Endodermal cell (in vitro differentiated cells): ENCODE data around the gene KIF6. TPM values are rescaled to one million over a fixed set of nuclear protein-coding genes. Genes with fewer than 3 reads are reported as not detected.
A peak's percentile ranks its signal among the peaks of the same experiment; 100 is the strongest.

ENCODE experiments used
- DNase-seq: peaks from one replicate; pipeline ENCODE4 v3.0.0-alpha.2; 2017
- H3K27ac ChIP-seq: 2 replicates; pipeline ENCODE4 v1.5.1; 2013; ENCODE audit warnings: mild to moderate bottlenecking, low read depth, low read length, moderate library complexity
- H3K27me3 ChIP-seq: 2 replicates; pipeline ENCODE4 v1.6.1; 2013; ENCODE audit warnings: mild to moderate bottlenecking, low read length, moderate library complexity; ENCODE audit not compliant: insufficient read depth, control insufficient read depth, poor library complexity, severe bottlenecking
- H3K36me3 ChIP-seq: 2 replicates; pipeline ENCODE4 v1.7.0; 2013; ENCODE audit warnings: mild to moderate bottlenecking, low read length, moderate library complexity; ENCODE audit not compliant: control insufficient read depth, insufficient read depth
- H3K4me1 ChIP-seq: one replicate; pipeline ENCODE4 v1.7.0; 2013; ENCODE audit warnings: low read length; ENCODE audit not compliant: control insufficient read depth, insufficient read depth
- H3K4me3 ChIP-seq: 2 replicates; pipeline ENCODE4 v1.5.1; 2013; ENCODE audit warnings: mild to moderate bottlenecking, low read length, moderate library complexity
- H3K9ac ChIP-seq: 2 replicates; pipeline ENCODE4 v1.6.1; 2013; ENCODE audit warnings: mild to moderate bottlenecking, low read length, moderate library complexity; ENCODE audit not compliant: poor library complexity, severe bottlenecking; ENCODE audit errors: extremely low read depth
- H3K9me3 ChIP-seq: 2 replicates; pipeline ENCODE4 v1.6.1; 2013; ENCODE audit warnings: mild to moderate bottlenecking, low read length, moderate library complexity; ENCODE audit not compliant: control insufficient read depth
- H3K27ac Mint-ChIP-seq: 2 replicates; pipeline ENCODE4 v1.8.0; 2020; ENCODE audit warnings: mixed read lengths
- H3K27me3 Mint-ChIP-seq: 2 replicates; pipeline ENCODE4 v1.8.0; 2021; ENCODE audit warnings: mild to moderate bottlenecking, mixed read lengths; ENCODE audit not compliant: insufficient read depth
- H3K36me3 Mint-ChIP-seq: 2 replicates; pipeline ENCODE4 v1.8.0; 2020; ENCODE audit warnings: low read depth, mixed read lengths
- H3K4me1 Mint-ChIP-seq: 2 replicates; pipeline ENCODE4 v1.8.0; 2020; ENCODE audit warnings: mixed read lengths
- H3K4me3 Mint-ChIP-seq: 2 replicates; pipeline ENCODE4 v1.8.0; 2020; ENCODE audit warnings: mild to moderate bottlenecking, moderate library complexity, mixed read lengths
- H3K9me3 Mint-ChIP-seq: 2 replicates; pipeline ENCODE4 v1.8.0; 2020; ENCODE audit warnings: mild to moderate bottlenecking, mixed read lengths
- CTCF ChIP-seq: fragments of 200-600 bp; sonication (generic); conservative IDR thresholded peaks from 2 replicates; pipeline ENCODE4 v1.5.0; 2021; ENCODE audit warnings: antibody characterized with exemption, mild to moderate bottlenecking
- WGBS, 2 experiments: methylation state at CpG; one replicate each; pipeline versions ENCODE4 v1.1.5 to v1.1.7; 2013; ENCODE audit warnings: missing lambda C conversion rate in 2 of 2, mixed read lengths in 1 of 2; ENCODE audit not compliant: insufficient coverage in 1 of 2, insufficient read length in 1 of 2; 5-methylcytosine and 5-hydroxymethylcytosine counted together
- total RNA-seq, 2 donors: library from RNA; stranded (reverse); fragmentation: NEBNext Ultra II Directional in 1 of 2; extraction: Animal tissue kit (Norgen Biotek cat#: 25700) in 1 of 2; gene quantifications; 2 replicates in 1 of 2; 3 replicates in 1 of 2; pipeline ENCODE4 v1.2.1, GENCODE V29; 2021

The KIF6 gene
- total RNA-seq, 2 donors from 2014 or later: 0.62 to 1.1 TPM

- no peak overlapping the region for H3K27ac Mint-ChIP-seq
- no peak overlapping the region for H3K4me3 ChIP-seq
- WGBS, 2 experiments: 93 to 95% methylated on average over 5 of the region's 5 CpGs
- no peaks in the 10 kb centered on the region for H3K4me1 ChIP-seq
- H3K9me3 ChIP-seq: peaks cover 5% of the 10 kb centered on the region
- H3K9me3 Mint-ChIP-seq: no peaks in the 10 kb centered on the region
- TF ChIP-seq CTCF: no peak
- H3K27me3 Mint-ChIP-seq: no peaks in the 10 kb centered on the region
- H3K36me3 ChIP-seq: no peaks in the 10 kb centered on the region
- no peaks in the 10 kb centered on the region for H3K36me3 Mint-ChIP-seq
- peaks cover 1% of the 10 kb centered on the region for H3K4me1 Mint-ChIP-seq
- no peak overlapping the region for H3K4me3 Mint-ChIP-seq
- no peak for DNase-seq
- no peaks in the 10 kb centered on the region for H3K27me3 ChIP-seq
- H3K27ac ChIP-seq: no peak overlapping the region
- H3K9ac ChIP-seq: no peak overlapping the region
Observed at GRCh38 chr6:39378960-39379425, 346.2 kb downstream of the KIF6 start.

GRCh38 chr6:39378175-39378959, 346.8 kb downstream of the KIF6 start:
- WGBS, 2 experiments: 91 to 97% methylated on average over 6 to 10 of the region's 10 CpGs
- Histone ChIP-seq H3K27ac (no peak overlapping the region), H3K4me3 (no peak overlapping the region), H3K27me3 (no peaks in the 10 kb centered on the region), H3K9me3 (peaks cover 4% of the 10 kb centered on the region), H3K36me3 (no peaks in the 10 kb centered on the region), H3K9ac (no peak overlapping the region), H3K4me1 (no peaks in the 10 kb centered on the region)
- Mint-ChIP-seq H3K4me1 (peaks cover 1% of the 10 kb centered on the region), H3K36me3 (no peaks in the 10 kb centered on the region), H3K9me3 (no peaks in the 10 kb centered on the region), H3K27ac (no peak overlapping the region), H3K4me3 (no peak overlapping the region), H3K27me3 (no peaks in the 10 kb centered on the region)
- TF ChIP-seq CTCF: no peak
- peak; percentile 36 for DNase-seq

- Histone ChIP-seq H3K27ac (no peak overlapping the region), H3K36me3 (no peaks in the 10 kb centered on the region), H3K4me3 (no peak overlapping the region), H3K27me3 (no peaks in the 10 kb centered on the region), H3K4me1 (no peaks in the 10 kb centered on the region), H3K9me3 (no peaks in the 10 kb centered on the region), H3K9ac (no peak overlapping the region)
- peaks cover 1% of the 10 kb centered on the region for H3K4me1 Mint-ChIP-seq
- WGBS, 2 experiments: 13 to 24% methylated on average over 3 to 6 of the region's 6 CpGs
- no peak overlapping the region for H3K4me3 Mint-ChIP-seq
- H3K27me3 Mint-ChIP-seq: no peaks in the 10 kb centered on the region
- DNase-seq: peak; percentile 91
- H3K9me3 Mint-ChIP-seq: no peaks in the 10 kb centered on the region
- no peak overlapping the region for H3K27ac Mint-ChIP-seq
- H3K36me3 Mint-ChIP-seq: no peaks in the 10 kb centered on the region
- TF ChIP-seq CTCF: peak; percentile 89
Observed at GRCh38 chr6:39377539-39377950, 347.7 kb downstream of the KIF6 start.
